Measurements from ENCODE around the gene MMP25.
"Not testable (repeated sequence)": the region's sequence is repeated elsewhere in the genome, so short reads cannot be mapped to it uniquely, and the experiment has no call there.

- not testable (repeated sequence) for TF ChIP-seq EZH2 (IDR thresholded peaks at IDR 0.05; ENCODE audit: insufficient read depth, poor library complexity, severe bottlenecking); EZH2phosphoT487 (IDR thresholded peaks at IDR 0.05; ENCODE audit: insufficient read depth, low read depth)
Measured at GRCh38 chr16:3055734-3056115, 9.4 kb downstream of the MMP25 start.

Measured in GM23248 (cell line).